ENCODE results near the gene LMLN. TPM values are rescaled to one million over a fixed set of nuclear protein-coding genes. Genes with fewer than 3 reads are reported as not detected.
"Not testable (repeated sequence)": the region's sequence is repeated elsewhere in the genome, so short reads cannot be mapped to it uniquely, and the experiment has no call there.

LMLN gene
- total RNA-seq, 1 donor from 2014 or later, result 7.1 TPM

- Mint-ChIP-seq H3K4me1 (ENCODE audit: unreplicated experiment) (peaks cover 31% of the 10 kb centered on the region), H3K36me3 (ENCODE audit: low read depth, unreplicated experiment) (peaks cover 14% of the 10 kb centered on the region), H3K27ac (ENCODE audit: unreplicated experiment) (no peak overlapping the region), H3K4me3 (ENCODE audit: unreplicated experiment) (no peak overlapping the region), H3K9me3 (ENCODE audit: unreplicated experiment) (no peaks in the 10 kb centered on the region), H3K27me3 (ENCODE audit: unreplicated experiment) (peaks cover 8% of the 10 kb centered on the region)
- TF ChIP-seq, protein P1, sequence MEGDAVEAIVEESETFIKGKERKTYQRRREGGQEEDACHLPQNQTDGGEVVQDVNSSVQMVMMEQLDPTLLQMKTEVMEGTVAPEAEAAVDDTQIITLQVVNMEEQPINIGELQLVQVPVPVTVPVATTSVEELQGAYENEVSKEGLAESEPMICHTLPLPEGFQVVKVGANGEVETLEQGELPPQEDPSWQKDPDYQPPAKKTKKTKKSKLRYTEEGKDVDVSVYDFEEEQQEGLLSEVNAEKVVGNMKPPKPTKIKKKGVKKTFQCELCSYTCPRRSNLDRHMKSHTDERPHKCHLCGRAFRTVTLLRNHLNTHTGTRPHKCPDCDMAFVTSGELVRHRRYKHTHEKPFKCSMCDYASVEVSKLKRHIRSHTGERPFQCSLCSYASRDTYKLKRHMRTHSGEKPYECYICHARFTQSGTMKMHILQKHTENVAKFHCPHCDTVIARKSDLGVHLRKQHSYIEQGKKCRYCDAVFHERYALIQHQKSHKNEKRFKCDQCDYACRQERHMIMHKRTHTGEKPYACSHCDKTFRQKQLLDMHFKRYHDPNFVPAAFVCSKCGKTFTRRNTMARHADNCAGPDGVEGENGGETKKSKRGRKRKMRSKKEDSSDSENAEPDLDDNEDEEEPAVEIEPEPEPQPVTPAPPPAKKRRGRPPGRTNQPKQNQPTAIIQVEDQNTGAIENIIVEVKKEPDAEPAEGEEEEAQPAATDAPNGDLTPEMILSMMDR (IDR thresholded peaks at IDR 0.05; ENCODE audit: unreplicated experiment), result no peak
- DNase-seq (ENCODE audit: low spot score), result no peak
Measured at GRCh38 chr3:197961582-197961945, 1.5 kb downstream of the LMLN start.

DNA sequence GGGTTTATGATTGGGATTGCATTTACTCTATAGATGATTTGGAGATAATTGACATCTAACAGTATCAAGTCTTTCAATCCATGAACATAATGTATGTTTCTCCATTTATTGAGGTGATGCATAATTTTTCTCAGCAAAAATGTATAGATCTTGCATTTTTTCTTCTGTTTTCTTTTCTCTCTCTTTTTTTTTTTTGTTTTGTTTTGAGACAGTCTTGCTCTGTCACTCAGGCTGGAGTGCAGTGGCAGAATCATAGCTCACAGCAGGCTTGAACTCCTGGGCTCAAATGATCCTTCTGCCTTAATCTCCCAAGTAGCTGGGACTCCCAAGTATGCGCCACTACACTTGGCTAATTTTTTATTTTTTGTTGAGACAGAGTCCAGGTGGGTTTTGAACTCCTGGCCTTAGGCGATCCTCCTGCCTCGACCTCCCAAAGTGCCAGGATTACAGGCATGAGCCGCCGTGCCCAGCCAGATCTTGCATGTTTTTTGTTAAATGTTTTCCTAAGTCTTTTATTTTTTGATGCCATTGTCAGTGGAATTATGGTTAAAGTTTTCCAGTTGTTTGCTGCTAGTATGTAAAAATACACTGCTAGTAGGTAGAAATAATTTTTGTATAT, 3.1 kb downstream of the LMLN start:
- peaks cover 13% of the 10 kb centered on the region for H3K36me3 Mint-ChIP-seq (ENCODE audit: low read depth, unreplicated experiment)
- TF ChIP-seq, protein P1 (IDR thresholded peaks at IDR 0.05; ENCODE audit: unreplicated experiment), result no peak
- peaks cover 4% of the 10 kb centered on the region for H3K27me3 Mint-ChIP-seq (ENCODE audit: unreplicated experiment)
- no peak for DNase-seq (ENCODE audit: low spot score)
- H3K4me3 Mint-ChIP-seq (ENCODE audit: unreplicated experiment), result no peak overlapping the region
- peaks cover 9% of the 10 kb centered on the region for H3K9me3 Mint-ChIP-seq (ENCODE audit: unreplicated experiment)
- H3K4me1 Mint-ChIP-seq (ENCODE audit: unreplicated experiment), result peaks cover 18% of the 10 kb centered on the region
- H3K27ac Mint-ChIP-seq (ENCODE audit: unreplicated experiment), result no peak overlapping the region

DNA sequence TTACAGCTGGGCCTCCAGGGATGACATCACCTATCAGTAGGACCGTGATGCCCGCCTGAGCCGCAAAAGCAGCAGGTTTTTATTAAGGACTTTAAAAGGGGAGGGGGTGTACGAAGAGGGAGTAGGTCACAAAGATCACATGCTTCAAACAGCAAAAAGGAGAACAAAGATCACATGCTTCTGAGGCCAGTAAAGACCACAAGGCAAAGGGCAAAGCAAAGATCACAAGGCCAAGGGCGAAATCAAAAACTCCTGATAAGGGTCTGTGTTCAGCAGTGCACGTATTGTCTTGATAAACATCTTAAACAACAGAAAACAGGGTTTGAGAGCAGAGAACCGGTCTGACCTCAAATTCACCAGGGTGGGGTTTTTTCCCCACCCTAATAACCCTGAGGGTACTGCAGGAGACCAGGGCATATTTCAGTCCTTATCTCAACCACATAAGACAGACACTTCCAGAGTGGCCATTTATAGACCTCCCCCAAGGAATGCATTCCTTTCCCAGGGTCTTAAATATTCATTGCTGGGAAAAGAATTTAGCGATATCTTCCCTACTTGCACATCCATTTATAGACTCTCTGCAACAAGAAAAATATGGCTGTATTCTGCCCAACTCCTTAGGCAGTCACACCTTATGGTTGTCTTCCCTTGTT, 7.4 kb downstream of the LMLN start:
- H3K4me3 Mint-ChIP-seq (ENCODE audit: unreplicated experiment); H3K27me3 Mint-ChIP-seq (ENCODE audit: unreplicated experiment); H3K4me1 Mint-ChIP-seq (ENCODE audit: unreplicated experiment); DNase-seq (ENCODE audit: low spot score): not testable (repeated sequence)
- Mint-ChIP-seq H3K9me3 (ENCODE audit: unreplicated experiment) (peaks cover 12% of the 10 kb centered on the region), H3K27ac (ENCODE audit: unreplicated experiment) (peak overlapping the region; percentile 23), H3K36me3 (ENCODE audit: low read depth, unreplicated experiment) (peaks cover 19% of the 10 kb centered on the region)

GRCh38 chr3:197970588-197970987, 10.6 kb downstream of the LMLN start:
- Mint-ChIP-seq H3K27me3 (ENCODE audit: unreplicated experiment) (no peaks in the 10 kb centered on the region), H3K4me3 (ENCODE audit: unreplicated experiment) (no peak overlapping the region), H3K9me3 (ENCODE audit: unreplicated experiment) (peaks cover 12% of the 10 kb centered on the region), H3K27ac (ENCODE audit: unreplicated experiment) (no peak overlapping the region), H3K4me1 (ENCODE audit: unreplicated experiment) (peaks cover 3% of the 10 kb centered on the region), H3K36me3 (ENCODE audit: low read depth, unreplicated experiment) (peaks cover 20% of the 10 kb centered on the region)
- TF ChIP-seq, protein P1 (IDR thresholded peaks at IDR 0.05; ENCODE audit: unreplicated experiment), result no peak
- no peak for DNase-seq (ENCODE audit: low spot score)

DNA sequence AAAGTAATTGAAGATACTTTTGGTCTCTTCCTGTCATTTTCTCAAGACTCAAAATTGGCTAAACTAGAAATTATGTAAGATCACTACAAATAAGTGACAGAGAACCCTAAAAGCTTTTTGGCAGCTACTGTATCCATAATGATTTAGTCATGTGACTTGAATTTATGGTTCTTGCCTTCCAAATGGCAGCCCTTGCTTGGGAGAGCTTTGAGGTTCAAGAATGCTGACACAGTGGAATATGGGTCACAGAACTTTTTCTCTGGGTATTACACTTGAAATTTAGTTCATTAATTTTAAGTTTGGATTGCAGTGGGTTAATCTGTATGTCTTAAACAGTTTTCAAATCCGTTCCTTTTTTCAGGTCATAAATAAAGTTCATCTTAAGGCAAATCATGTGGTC, 14.0 kb downstream of the LMLN start:
- Mint-ChIP-seq H3K36me3 (ENCODE audit: low read depth, unreplicated experiment) (peaks cover 6% of the 10 kb centered on the region), H3K4me3 (ENCODE audit: unreplicated experiment) (no peak overlapping the region), H3K27me3 (ENCODE audit: unreplicated experiment) (no peaks in the 10 kb centered on the region), H3K4me1 (ENCODE audit: unreplicated experiment) (peaks cover 3% of the 10 kb centered on the region), H3K9me3 (ENCODE audit: unreplicated experiment) (no peaks in the 10 kb centered on the region), H3K27ac (ENCODE audit: unreplicated experiment) (no peak overlapping the region)
- no peak for DNase-seq (ENCODE audit: low spot score)
- TF ChIP-seq, protein P1 (IDR thresholded peaks at IDR 0.05; ENCODE audit: unreplicated experiment), result no peak
